ENCODE results near the gene ANKHD1.
A peak's percentile ranks its signal among the peaks of the same experiment; 100 is the strongest.

Gene ANKHD1

DNA sequence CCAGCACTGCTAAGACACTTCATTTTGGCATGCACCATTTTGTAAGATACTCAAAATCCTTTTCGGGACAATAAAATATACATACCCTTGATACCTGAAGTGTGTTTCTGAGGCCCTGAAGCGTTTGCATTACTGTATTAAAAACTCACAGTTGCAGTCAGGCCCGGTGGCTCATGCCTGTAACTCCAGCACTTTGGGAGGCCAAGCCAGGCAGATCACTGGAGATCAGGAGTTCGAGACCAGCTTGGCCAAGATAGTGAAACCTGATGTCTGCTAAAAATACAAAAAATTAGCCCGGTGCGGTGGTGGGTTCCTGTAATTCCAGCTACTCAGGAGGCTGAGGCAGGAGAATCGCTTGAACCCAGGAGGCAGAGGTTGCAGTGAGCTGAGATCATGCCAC lies 143.4 kb downstream of the ANKHD1 start:
- no peak for DNase-seq

DNA sequence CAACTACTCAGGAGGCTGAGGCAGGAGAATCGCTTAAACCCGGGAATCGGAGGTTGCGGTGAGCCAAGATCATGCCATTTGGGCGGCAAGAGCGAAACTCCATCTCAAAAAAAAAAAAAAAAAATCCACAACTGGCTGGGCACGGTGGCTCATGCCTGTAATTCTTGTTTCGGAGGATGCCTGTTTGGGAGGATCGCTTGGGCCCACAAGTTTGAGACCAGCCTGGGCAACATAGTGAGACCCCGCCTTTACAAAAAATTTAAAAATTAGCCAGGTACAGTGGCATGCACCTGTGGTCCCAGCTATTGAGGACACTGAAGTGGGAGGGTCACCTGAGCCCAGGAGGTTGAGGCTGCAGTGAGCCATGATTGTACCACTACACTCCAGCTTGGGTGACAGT lies 144.0 kb downstream of the ANKHD1 start:
- DNase-seq, result no peak

DNA sequence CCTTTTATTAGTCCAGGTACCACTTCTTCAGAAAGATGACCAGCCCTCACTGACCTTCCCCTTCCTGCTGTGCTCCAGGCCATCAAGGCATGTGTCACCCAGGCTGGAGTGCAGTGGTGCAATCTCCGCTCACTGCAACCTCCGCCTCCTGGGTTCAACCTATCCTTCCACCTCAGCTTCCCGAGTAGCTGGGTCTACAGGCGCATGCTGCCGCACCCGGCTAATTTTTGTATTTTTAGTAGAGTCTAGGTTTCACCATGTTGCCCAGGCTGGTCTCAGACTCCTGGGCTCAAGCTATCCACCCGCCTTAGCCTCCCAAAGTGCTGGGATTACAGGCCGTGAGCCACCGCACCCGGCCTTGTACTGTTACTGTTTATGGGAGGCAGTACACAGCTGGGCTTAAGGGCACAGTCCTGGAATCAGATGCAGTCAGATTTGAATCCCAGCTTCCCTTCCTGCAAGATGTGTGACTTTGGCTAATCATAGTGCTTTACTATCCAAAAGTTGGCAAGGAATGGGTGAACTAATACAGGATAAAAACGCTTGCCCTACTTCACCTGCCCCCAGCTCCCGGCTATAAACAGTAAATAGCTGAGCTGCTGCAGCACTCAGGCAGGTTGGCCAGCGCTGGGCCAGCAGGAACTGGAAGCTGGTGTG lies 145.3 kb downstream of the ANKHD1 start:
- DNase-seq, result no peak

DNA sequence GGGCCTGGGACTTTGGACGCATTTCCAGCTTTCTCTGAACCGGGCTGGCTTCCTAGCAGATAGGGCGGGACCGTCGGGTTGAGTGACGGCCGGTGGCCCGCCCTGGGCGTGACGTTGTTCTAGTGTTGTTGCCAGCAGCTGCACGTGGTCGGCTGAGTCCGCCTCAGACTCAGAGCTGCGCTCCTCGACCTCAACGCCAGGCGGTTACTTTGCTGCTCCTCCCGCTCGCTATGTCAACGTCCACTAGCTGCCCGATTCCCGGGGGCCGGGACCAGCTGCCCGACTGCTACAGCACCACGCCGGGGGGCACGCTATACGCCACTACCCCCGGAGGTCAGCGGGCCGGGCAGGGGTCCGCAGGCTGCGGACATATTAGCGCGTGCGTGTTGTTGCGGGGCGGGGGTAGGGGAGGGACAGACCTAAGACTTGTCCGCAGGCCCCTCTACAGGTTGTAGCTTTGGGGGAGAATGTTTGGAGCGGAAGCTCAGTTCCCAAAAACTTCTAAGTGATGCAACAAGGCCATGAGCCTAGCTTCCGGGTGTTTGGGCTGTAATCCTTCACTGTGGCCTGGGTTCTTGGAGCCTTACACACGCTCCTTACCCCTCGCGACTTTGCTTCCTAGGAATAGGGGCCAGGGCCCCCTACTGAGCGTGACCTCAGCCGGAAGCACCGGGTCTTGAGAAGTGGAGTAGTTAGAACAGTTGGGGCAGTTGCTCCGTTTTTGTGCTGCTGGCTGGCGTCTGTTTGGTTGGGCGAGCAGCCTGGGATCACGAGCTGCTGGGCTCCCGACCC lies 146.1 kb downstream of the ANKHD1 start, which contains the start of gene EIF4EBP3:
EIF4EBP3 (plus strand) TSS at position 155 of the 792 bp plus-strand sequence; CDS start at position 231, 76 bp downstream.
- peak; percentile 93 for DNase-seq

DNA sequence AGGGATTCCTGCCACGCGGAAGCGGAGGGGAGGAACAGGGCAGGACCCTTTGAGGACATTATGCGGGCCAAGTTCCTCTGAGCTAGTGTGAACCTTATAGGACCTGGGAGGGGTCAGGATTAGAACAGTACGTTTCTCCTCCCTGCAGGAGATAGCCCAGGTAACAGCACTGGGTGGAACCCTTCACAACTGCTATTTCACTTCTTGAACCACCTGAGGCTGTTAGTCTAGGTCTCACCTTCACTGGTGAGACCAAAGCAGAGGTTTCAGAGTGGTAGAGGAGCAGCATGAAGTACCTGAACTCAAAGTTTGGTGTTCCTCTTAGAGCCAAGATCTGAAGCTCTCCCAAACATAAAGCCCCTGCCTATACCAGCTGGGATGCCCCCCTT lies 146.7 kb downstream of the ANKHD1 start:
- DNase-seq, result no peak

DNA sequence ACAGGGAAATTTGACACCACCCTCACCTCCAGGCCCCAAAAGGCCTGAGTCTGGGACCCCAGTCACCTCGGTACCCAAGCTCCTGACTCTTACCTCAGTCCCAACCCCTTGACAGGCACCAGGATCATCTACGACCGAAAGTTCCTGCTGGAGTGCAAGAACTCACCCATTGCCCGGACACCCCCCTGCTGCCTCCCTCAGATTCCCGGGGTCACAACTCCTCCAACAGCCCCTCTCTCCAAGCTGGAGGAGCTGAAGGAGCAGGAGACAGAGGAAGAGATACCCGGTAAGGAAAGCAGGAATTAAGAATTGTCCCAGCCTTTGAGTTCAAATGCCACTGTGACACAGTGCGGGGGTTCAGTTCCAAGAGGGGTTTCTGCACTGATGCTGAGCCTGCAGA lies 147.2 kb downstream of the ANKHD1 start:
- DNase-seq, result no peak

DNA sequence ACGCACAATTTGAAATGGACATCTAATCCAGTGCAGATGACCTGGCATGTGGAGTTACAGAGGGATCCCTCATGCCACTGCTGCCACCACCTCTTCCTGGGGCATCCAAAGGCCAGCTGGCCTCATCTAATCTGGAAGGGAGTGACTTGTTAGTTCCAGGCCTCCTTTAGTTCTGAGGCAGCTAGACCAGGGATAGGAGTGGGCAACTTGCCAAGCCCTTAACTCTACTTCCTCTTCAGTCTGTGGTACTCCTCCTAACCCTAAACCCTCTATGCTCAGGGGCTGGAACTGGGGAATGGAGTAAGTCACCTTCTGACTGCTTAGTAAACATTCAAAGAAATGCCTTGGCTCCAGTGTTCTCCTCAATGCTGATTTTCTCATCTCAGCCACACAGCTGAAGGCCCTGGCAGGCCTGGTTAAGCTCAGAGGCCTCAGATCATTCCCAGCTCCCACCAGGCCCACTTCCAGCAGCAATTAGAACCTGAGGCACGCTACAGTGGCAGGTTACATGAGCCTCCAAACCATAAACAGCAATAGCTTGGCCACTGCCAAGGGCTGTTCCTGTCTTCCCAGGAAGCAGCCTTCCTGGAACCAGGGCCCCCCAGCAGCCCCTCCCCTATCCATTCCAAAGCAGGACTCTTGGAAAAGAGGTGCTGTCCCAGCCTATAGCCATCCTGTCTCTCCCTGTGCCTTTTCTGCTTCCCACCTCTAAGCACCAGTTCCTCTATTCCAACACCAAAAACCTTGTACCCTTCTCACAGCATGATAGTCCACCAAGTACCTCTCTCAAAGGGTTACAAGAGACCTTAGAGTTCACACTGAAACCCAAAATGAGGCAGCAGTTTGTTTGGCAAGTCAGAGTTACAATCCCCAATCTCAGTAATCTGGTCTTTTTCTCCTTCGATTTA lies 147.9 kb downstream of the ANKHD1 start:
- peak; percentile 20 for DNase-seq

DNA sequence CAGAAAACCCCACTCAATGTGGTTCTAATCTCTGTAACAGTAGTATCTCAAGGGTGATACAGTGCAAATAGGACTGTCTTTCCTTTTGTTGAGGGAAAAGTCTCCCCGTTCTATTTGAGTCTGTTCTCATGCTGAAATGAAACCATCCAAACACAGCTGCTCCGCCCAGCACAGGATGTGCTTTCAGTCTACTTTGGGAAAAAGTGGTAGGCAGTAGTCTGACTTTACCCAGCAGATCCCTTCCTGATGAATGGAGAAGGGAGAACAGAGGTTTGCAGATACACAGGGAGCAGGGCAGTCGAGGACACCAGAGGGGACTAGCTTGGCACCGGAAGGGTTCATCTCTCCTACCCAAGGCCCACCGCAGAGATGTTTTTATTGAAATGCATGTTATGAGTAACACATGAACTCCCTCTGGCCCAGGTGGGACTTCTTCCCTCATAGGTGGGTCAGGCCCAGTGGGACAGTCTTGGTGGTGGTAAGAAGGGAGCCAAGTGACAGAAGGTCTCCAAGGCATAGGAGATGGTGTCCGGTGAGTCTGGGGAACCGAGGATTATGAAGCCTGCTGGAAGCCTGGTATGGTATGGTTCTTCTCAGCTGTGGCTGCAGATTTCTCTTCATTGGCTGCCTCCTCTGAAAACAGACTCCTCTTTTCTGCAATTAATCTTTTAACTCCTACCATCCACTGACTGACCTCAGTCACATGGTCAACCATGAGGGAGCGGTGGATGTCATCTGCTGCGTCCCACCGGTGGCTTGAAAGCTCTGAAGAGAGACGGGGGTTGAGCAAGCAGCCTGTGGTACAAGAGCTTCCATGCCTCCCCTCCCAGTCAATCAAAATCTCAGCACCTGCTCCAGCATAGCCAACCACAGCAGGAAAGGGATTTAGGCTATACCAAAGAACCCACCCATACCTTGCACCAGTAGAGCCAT lies 148.8 kb downstream of the ANKHD1 start:
- DNase-seq, result no peak

DNA sequence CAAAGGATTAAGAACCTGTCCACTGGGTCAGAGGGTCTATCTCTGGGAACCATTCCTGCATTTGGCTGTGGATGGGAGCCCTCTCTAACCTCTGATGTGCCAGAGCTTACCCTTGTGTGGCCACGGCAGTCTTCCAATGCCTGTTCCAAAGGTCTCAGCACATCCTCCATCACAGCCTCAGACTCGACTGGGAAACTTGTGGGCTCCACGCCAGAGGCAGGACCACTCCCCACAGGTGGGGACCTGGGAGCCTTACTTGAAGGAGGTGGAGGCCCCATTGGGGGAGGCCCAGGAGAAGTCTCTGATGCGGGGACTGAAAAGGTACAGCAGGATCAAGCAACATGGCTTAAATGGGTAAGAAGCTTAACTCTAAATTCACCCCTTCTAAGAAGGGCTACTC lies 150.2 kb downstream of the ANKHD1 start:
- no peak for DNase-seq

DNA sequence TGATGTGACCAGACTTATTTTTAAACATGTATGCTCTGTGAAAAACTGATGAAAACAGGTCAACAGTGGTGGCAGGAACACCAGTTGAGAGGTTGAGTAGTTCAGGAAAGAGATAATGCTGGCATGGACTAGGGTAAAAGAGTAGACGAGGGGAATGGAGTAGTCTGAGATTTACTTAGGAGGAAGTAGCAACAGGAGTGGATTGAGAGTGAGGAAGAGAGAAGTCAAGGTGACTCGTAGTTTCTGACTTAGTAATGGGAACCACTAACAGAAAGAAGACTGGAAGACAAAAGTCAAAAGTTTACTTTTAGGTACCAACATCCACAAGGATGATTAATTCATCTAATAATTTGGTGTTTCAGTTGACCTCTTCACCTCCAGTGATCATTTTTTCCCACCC lies 152.0 kb downstream of the ANKHD1 start:
- DNase-seq, result no peak

DNA sequence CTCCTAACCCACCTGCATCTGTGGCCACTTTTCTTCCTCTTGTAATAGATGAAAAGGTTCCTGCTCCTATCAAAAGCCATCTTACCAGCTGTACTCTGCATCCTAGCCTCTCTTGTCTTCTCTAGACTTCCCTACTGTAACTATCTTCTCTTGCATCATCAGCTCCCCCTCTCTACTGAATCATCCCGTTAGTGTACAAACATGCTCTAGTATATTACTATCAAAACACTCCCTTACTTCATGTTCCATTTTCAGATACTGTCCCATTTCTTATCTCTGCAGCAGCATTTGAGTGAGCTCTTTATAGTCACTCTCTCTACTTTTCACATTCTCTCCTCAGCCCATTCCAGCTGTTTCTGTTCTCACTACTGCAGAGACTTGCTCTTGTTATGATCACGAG lies 152.8 kb downstream of the ANKHD1 start:
- peak; percentile 36 for DNase-seq

DNA sequence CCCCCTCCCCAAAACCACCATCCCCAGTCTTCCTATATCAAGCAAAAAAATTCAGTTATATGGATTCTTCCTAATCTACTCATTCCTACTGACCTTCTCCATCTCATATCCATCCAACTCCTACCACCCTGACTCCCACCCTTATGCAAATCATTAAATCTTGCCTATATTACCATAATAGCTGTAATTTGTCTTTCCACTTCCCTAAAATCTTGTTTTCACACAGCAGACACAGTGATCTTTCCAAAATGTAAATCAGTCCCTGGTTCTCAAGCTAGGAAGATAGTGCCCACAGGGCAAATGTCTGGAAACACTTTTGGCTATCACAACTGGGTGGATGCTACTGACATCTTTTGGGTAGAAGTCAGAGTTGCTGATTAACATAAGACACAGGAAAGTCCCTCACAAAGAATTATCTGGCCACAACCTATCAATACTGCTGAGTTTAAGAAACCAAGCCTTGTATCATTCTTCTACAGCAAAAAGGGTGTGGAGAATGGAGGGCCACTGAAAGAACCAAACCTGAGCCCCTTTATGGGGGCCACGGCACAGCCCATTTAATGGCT lies 154.2 kb downstream of the ANKHD1 start:
- no peak for DNase-seq

DNA sequence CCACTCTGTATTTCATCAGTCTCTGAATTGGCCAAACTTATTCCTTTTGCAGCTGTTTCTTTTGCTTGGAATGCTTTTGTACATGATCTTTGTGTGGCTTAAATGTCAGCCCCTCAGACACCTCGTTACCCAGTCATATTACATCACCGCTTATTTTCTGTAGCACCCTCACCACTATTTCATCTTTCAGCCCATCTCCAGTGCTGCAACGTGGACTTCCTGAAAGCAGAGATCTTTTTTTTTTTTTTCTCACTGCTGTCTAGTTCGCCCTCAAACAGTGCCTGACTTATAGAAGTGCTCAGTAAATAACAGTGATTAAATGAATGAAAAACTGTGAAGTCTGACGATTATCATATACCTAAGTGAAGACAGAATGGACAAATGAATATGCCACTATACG lies 154.8 kb downstream of the ANKHD1 start:
- DNase-seq, result peak; percentile 23

DNA sequence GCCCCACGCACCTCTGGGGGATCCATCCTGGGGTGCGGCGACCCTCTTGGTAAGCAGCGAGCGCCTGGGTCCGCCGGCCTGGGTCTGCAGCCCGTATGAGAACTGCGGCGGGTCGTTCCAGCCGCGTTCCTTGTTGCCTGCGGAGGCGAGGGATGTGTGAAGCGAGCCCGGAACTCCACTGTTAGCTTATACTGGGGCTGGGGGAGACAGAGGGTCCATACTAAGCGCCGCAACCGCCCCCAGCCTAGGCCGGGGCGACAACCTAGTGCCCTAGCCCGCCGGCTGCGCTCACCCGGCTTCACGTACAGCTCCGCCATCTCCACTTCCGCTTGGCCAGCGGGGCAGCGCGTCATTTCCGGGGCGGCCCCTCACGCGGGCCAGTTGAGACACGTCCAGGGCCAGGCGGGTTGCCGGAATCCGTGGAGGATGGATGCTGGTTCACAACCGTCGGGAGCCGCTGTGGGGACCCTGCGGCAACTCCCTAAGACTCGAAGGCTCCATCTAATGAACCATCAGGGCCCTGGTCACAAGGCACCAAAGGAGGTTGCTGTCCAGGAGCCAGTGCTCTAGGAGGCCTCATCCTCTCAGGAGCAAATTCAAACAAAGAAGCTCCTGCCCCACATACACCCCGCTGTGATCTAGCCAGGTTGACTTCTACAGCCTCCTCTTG lies 155.6 kb downstream of the ANKHD1 start, which contains the start of gene SRA1:
SRA1 (minus strand) TSS at position 338 of the 670 bp plus-strand sequence; CDS start at position 317, 21 bp downstream.
- peak; percentile 91 for DNase-seq

DNA sequence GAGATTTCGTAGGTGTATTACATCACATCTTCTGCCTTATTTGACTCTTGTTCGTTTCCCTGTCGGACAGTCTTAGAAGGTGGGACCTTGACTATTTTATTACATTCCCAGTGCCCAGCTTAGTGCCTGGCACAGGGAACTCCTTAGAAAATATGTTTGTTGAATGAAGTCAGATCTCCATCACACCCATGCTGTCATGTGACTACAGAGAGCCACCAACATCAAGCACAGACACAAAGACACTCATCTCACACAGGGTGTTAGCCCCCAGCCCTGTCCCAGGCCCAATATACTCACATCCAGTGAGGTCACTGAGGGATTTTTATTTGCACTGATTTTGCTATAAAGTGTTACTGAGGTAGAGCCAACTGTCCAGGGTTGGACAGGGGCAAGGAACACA lies 156.3 kb downstream of the ANKHD1 start:
- DNase-seq, result no peak

DNA sequence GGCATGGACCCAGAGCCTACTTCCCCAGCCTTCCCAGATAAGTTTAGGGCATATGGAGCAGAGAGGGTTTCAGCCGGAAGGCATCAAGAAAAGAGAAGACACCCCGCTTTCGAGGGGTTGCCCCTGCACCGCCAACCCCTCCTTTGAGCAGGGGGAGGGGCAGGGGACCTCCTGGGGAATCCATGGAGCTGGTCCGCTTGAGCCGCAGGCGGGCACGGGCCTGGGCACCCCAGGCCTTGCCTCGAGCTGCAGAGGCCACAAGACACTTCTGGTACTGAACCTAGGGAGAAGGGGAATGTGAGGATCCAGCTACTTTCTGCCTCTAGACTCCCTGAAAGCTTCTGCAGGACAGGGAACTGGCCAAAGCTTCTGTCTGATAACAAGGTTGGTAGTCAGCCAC lies 156.9 kb downstream of the ANKHD1 start:
- DNase-seq, result no peak

DNA sequence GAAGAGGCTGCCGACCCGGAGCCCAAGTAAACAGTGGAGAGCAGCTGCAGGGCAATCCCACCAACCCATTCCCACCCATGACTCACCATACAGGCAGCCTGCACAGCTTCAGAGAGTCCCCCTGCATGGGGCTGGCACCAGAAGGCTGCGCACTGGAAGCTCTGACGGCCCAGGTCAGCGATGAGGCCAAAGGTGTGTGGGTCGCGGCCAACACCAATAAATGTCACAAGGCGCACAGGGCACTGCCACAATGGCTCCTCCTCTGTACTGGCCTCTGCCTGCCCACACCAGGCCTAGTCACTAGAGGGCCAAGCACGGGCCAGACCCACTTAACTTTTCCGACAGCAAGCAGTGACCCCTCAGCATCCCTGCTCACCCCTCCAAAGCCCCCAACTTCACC lies 158.6 kb downstream of the ANKHD1 start:
- no peak for DNase-seq

DNA sequence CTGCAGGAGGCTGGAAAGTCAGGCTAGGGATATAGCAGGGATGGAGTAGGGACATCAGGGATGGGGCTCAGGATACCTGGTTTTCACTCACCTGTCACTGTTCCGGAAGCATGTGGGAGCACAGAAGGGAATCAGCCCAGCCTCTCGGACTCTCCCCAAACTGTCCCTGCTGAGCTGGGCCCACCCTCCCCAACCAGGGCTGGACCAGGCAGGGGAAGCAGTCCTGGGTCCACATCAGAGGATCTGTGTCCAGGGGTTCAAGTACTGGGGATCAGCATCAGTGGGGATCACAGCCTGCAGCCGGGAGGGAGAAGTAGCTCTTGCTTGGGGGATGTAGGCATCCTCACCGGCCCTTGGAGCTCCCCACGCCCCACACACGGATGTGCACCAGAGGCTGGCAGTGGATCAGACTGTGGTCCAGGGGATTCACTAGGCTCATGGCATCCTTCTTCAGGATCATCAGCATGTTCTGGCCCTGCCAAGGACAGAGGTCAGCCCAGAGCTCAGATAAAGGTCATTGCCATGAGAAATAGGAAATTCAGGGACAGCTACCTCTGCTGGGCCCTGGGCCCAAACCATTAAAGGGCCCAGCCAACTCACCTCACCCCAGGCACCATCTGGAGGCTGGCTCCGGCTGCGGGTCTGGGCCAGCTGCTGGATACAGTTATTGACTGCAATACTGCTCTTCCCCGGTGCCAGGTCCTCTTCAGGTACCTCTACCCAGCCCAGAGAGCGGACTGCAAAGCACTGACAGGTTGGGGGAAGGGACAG lies 160.3 kb downstream of the ANKHD1 start:
- no peak for DNase-seq

DNA sequence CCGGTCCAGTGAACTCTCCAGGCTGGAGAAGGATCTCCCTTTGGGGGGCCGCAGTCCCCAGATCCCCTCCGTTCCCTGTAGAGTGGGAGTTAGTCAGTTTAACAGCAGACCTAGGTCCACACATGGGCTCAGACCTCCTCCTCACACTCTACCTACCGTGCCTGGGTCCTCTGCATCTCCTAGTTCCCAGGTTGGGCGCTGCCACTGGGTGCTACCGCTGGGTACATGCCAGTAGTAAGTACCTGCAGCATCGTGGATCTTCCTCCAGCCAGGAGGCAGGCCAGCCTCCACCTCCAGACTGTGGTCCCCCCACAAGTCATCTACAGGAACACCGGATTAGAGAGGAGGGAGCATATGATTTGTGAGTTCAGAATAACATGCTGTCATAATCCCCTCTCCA lies 162.0 kb downstream of the ANKHD1 start:
- DNase-seq, result no peak
